CD4-positive, alpha-beta T cell treated with Interleukin-10 for 1 hour (primary cell): Measurements from ENCODE around the gene PHF11.

Source experiments
- DNase-seq: peaks from one replicate; pipeline ENCODE4 v3.0.0-alpha.2; 2020

Gene PHF11

DNA sequence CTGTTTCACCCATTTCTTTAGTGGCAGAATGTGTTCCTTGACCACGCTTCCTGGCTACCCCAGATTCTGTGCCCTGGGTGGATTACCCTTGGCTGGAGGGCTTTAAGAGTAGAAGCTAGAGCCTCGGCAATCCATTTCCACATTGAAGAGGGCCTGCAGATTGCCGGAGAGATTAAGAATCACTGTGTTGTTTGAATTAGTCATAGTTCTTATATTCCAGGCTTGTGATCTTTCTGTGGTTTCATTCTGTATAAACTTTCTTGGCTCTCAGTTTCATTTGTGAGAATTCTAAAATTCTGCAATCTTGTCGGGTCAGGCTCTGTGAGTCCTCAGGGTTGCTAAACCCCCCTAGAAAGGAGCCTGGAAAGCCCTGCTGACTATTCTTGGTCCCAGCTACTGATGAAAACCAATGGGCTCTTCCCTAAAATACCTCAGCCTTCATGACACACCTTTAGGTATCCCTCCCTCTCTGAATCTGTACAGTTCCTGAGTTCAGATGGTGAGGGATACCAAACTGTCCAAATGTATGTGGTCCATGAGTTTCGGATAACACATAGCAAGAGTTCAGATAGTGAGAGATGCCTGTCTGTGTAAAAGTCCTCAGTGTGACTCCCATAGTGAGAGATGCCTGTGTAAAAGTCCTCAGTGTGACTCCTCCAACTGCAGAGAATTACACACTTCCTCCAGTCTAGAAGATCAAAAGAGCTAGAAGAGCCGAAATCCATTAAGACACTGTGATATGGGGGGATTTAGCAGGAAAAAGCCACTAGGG lies 4.3 kb downstream of the PHF11 start:
- DNase-seq = peak; percentile 33

- no peak for DNase-seq
Observed at GRCh38 chr13:49502954-49503353, 7.2 kb downstream of the PHF11 start.

GRCh38 chr13:49503951-49504350 lies 8.2 kb downstream of the PHF11 start:
- DNase-seq = no peak

- DNase-seq = no peak
Observed at GRCh38 chr13:49512578-49512977, 16.8 kb downstream of the PHF11 start.

- DNase-seq = no peak
Observed at GRCh38 chr13:49516467-49516866, 20.7 kb downstream of the PHF11 start.

DNA sequence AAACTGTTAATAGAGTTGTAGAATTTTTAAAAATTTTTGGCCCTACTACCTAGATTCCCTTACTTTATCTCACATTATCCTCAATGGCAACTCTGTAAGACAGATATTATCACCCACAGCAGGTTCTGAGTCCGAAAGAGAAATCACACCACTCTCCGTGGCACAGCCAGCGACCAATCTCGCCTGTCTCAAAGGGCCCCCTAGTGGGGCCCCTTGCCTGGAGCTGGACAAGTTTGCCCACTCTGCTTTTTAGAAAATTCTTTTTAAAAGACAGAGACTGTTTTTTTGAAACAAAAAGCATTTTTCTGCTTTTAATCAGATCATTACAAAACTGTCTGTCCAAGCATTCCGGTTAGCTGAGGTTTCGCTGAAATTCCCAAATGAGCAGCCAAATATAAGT lies 21.7 kb downstream of the PHF11 start:
- DNase-seq = peak; percentile 19

DNA sequence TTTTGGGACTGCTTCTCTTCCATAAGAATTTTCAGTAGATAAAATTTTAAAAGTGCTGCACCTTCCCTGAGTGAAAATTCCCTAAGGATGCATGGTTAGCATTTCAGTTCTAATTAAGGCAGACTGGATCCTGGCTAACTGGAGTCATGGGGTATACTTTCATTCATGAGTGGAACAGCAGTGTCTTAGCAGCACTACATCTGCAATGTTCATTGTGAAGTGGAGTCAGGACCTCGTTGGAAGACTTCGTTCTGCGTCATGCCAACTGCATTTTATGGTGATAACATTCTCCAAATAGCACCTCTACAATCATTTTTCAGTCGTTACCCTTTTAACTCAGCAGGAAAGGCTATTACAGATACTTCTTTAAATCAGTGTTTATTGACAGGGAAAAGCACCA lies 25.5 kb downstream of the PHF11 start:
- DNase-seq = no peak

GRCh38 chr13:49524740-49525501 lies 29.2 kb downstream of the PHF11 start:
- DNase-seq = no peak

DNA sequence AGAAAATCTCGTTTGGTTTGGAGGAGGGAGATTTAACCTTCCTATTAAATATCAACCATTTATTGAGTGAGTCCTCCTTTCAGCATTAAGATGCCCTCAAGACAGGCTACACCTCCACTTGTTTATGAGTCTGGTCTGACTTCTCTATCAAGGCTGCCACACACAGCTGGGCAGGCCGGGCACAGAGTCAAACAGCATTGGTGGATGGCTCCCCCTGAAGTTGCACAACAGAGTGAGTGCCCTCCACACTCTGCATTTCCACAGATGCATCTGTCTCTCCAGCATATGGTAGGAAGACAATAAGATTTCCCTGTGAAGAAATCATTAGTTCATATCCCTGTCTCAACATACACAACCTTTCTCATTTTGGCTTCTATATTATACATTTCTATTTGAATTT lies 31.4 kb downstream of the PHF11 start:
- no peak for DNase-seq

GRCh38 chr13:49528161-49528560 lies 32.4 kb downstream of the PHF11 start:
- DNase-seq = no peak

DNA sequence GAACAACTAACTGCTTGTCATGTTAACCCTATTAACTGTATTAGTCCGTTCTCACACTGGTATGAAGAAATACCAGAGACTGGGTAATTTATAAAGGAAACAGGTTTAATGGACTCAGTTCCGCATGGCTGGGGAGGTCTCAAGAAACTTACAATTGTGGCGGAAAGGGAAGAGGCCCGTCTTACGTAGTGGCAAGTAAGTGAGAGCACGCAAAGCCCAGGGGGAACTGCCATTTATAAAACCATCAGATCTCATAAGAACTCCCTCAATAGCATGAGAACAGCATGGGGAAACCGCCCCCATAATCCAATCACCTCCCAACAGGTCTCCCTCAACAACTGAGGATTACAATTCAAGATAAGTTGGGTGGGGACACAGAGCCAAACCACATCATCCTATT lies 34.7 kb downstream of the PHF11 start:
- DNase-seq = no peak

- DNase-seq = no peak
Observed at GRCh38 chr13:49532593-49532992, 36.8 kb downstream of the PHF11 start.

DNA sequence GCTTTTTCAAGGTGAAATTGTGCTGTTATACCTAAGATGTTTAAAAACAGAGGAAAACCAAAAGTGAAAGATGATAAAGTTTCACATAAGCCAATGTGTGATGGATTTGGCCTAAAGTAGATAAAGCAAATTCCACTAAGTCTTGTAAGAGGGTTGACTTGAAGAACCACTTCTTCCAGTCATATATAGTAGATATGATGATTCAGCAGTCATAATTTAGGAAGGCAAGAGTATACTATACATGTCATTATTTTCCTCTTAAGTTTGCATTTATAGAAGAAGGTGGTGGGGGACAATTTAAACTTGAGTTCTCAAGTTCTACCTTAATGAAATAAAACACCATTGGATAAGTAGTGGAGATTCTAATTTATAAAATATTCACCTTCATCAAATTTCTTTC lies 37.3 kb downstream of the PHF11 start:
- DNase-seq = no peak

GRCh38 chr13:49533591-49534269 lies 38.0 kb downstream of the PHF11 start:
- no peak for DNase-seq

DNA sequence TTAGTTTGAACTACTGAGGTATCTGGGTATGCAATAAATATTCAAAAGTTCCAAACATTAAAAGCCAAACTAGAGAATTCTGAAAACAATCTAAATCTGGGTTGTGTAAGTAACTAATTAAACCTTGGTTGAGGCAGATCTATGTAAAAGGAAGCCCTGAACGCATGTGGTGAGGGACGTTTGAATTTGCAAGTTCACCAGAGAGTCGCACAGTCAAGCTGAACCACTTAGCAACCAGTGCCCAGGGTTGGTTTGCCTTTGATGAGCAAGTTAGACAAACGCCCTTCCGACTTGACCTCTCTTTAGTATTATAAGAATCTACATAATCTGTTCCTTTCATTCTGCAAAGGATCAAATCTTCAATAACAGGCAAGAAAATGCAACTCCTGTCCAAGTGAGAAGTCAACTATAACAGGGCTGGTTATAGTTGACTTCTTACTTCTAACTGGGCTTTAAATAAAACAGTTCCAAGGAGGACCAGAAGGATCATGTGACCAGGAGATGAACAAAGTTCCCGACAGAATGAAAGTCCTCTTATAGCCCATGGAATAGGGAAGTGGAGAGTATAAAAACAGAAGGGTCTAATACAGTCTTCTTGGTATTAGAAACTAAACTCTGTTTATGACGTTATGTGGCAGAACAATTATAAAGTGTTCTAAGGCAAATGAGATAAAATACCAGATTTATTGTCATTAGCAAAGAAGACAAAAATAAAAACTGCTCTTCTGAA lies 40.6 kb downstream of the PHF11 start:
- DNase-seq = no peak

GRCh38 chr13:49538404-49538803 lies 42.7 kb downstream of the PHF11 start:
- DNase-seq = no peak

GRCh38 chr13:49539313-49539712 lies 43.6 kb downstream of the PHF11 start:
- no peak for DNase-seq

DNA sequence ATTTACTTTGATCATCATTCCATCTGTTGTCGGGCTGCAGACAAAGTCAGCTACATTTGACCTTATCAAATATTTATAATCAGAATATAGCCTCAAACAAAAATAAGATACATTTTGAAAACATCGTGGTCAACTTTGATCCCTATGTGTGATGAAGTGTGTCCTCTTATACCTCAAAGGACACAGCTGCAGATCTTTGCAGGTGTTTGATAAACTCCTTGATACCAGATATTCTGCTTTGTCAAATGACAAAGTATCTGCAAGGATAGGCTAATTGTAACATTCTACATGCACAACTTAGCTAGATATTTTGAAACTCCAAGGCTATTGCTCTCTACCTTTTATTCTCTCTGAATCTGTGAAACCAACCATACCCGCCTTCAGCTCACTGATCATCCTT lies 44.0 kb downstream of the PHF11 start:
- DNase-seq = no peak

DNA sequence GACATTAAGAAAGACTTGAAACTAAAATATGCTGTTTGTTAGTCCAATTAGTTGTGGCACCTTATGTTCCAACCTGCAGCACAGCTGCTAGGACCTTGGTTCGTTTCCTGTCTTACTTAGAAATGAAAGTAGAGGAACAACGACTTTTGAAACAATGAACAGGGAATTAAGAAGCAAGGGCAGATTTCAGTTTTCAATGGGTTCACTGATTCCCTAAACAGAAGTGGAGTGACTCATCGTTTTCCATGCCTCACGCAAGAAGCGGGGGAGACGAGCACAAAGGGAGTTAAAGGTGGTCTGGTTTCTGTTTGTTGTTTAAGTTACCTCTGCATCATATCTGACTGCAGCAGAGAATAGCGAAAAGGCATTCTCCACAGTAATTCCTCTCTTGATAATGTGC lies 44.8 kb downstream of the PHF11 start:
- DNase-seq = peak; percentile 9

DNA sequence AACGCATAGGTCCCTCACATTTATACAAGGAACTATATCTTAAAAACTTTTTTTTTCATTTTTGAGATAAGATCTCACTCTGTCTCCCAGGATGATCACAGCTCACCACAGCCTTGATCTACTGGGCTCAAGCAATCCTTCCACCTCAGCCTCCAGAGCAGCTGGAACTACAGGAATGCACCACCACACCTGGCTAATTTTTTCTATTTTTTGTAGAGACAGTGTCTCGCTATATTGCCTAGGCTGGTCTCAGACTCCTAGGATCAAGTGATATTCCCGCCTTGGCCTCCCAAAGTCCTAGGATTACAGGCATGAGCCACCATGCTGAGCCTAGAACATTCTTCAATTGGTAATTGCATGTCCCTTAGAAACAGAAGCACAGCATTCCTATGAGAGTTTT lies 47.9 kb downstream of the PHF11 start:
- DNase-seq = no peak

DNA sequence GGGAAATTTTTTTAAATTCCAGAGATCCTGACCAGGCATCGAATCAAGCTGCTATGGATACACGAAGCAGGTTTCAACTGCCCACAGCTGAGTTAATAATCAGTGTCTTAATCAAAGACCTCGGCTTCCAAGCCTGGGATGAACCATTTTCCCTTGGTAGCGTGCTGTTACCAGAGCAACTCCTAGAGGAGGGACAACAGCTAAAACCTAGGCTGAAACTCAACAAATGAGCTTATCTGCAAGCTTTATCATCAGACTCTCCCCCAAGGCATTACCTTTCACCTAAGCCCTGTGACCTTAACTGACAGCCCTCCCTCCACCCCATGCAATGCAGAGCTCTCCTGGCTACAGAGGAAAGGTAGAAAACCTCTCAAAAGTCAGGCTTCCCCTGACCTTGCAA lies 49.9 kb downstream of the PHF11 start:
- DNase-seq = no peak

DNA sequence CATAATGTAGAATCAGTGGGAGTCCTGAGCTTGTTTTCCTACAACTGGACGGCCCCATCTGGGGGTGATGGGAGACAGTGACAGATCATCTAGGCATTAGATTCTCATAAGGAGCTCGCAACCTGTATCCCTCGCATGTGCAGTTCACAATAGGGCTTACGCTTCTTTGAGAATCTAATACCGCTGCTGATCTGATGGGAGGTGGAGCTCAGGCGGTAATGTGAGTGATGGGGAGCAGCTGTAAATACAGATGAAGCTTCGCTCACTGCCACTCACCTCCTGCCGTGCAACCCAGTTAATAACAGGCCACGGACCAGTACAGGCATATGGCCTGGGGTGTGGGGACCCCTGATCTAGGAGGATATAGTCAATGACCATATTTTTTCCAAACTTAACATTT lies 50.8 kb downstream of the PHF11 start:
- DNase-seq = no peak

GRCh38 chr13:49549289-49549688 lies 53.5 kb downstream of the PHF11 start:
- no peak for DNase-seq
